HG03432 (cell line): ENCODE data around the gene RCOR1.
"Not testable (repeated sequence)": the region's sequence is repeated elsewhere in the genome, so short reads cannot be mapped to it uniquely, and the experiment has no call there.

Experiments
- ATAC-seq: cut with Tn5 transposase; IDR thresholded peaks from one replicate; pipeline ENCODE4 v1.9.1; 2021; ENCODE audit warnings: mild to moderate bottlenecking, moderate library complexity; ENCODE audit not compliant: unreplicated experiment

RCOR1 gene

DNA sequence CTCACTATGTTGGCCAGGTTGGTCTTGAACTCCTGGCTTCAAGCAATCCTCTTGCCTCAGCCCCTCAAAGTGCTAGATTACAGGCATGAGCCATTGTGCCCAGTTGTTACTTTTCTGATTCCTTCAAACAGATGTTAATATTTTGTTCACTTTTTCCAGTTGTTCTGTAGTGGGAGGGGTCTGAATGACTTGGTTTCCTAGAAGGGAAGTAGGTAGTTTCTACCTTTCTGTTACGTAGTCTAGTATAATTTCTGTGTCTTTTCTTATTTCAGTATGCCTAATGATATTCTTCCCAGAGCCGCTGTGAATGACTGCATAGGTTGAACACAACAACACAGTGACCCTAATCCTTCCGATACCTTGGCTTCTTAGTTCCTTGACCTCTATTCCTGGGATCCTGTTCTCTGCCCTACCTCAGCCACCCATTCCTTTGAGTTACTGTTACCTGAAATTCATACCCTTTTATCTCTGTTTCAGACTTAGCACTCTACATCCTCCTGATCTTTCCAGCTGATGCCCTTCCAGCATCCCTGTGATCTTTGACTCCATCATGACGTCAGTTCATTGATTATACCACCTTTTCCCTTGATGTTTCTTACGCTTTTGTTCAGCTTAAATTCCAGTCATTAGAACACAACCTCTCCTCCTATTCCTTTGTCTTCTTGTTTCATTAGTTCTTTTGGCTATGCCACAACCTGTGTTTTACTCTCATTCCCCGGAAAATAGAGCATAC lies 33.3 kb downstream of the RCOR1 start:
- ATAC-seq = no peak

DNA sequence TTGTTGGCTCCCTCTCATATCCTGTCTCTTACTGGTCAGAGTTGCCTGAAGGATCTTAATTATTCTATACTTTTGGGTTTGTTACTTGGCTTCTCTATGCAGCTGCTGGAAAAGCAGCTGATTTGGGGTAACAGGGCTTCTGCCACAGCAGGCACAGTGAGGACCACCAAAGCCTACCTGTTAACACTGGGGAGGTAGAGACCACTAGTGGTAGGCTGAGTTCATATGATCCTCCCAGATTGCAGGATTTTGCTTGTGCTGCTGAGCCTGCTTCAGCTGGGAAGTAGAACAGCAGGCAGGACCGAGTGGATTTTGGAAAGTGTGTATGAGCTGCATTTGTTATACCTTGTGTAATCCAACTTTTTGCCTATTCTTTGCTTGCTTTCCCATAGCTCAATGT lies 34.1 kb downstream of the RCOR1 start:
- no peak for ATAC-seq

DNA sequence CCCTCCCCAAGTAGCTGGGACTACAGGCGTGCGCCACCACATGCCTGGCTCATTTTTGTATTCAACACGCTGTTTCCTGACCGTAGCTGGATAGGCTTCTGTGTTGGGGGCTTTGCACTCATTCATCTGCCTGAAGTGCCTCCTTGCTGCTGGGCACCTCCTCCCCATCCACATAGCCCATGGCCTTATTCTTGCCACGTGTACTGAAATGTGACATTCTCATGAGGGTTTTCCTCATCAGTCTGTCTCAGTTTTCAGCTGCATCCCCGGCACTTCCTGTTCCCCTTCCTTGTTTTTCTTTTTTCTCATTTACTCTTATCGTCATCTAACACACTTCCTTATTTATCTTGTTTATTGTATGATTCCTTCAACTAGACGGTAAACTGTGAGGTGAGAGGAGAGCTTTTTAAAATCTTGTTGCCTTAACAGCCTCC lies 36.6 kb downstream of the RCOR1 start:
- no peak for ATAC-seq

DNA sequence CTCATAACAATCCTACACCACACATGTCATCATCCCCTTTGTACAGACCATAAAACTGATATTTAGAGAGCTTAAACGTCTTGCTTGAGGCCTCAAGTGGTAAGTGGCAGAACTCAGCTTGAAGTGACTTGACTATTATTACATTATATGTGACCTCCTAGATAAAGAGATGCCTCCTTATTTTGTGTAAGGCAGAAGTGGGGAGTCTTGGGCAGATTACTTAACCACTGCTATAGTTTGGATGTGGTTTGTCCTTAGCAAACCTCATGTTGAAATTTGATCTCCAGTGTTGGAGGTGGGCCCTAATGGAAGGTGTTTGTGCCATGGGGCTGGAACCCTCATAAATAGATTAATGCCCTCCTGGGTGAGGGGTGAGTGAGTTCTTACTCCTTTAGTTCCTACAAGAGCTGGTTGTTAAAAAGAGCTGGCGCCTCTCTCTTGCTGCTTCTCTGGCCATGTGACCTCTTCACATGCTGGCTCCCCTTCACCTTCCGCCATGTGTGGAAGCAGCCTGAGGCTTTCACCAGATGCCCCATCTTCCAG lies 37.4 kb downstream of the RCOR1 start:
- no peak for ATAC-seq

DNA sequence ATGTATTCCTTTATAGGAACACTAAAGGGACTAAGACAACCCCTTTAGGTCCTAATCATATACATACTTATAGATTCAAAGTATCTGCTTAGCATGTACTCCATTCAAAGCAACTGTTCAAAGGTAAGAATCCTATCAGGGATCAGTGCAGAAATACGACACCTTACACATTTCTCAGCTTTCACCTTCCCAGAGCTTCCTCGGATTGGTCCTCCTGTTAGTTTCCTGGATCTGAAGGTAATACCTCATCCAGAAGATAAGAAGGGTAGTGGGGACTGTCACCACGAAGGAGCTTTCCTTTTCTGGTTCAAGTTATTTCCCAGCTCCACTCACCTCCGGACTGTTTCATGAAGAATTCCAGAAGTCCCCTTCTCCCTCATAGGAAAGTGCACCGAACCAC lies 38.0 kb downstream of the RCOR1 start:
- ATAC-seq = no peak

DNA sequence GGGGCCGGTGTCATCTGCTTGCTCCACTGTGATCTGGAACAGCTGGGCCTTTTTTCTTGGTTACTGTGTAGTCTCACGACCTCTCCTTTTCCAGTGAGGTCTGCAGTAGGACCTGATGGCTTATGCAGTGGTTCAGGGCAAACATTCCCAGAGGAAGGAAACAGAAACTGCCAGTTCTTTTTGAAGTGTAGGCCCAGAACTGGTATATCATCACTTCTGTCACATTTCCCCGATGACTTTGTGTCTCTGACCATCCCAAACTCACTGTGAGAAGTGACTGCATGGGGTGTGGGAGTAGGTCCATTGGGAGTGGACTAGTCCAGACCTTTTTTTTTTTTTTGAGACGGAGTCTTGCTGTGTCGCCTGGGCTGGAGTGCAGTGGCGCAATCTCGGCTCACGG lies 38.4 kb downstream of the RCOR1 start:
- ATAC-seq = no peak

DNA sequence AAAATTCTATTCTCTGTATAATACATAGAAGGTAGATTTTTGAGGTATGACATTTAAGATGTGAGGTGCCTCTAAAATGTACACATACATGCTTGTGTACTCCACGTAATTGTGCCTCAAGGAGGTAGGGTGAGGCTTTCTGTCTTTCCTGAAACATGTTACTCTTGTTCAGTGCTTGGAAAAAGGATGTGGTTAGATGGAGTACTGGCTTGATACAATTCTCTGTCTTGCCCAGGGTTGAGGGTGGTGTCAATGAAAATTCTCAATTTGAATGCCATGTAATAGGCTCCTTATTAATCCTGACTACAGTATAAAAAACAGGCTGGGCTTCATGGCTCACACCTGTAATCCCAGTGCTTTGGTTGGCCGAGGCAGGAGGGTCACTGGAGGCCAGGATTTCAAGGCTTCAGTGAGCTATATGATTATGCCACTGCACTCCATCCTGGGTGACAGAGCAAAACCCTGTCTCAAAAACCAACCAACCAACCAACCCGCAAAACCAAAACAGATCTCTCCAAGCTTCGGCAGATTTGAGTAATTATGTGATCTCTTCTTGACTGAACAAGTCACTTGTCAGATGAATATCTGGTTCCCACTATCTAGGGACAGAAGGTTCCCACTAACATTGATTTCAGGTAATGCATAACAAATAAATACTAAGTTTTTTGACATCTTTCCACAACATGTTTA lies 41.6 kb downstream of the RCOR1 start:
- ATAC-seq = no peak

DNA sequence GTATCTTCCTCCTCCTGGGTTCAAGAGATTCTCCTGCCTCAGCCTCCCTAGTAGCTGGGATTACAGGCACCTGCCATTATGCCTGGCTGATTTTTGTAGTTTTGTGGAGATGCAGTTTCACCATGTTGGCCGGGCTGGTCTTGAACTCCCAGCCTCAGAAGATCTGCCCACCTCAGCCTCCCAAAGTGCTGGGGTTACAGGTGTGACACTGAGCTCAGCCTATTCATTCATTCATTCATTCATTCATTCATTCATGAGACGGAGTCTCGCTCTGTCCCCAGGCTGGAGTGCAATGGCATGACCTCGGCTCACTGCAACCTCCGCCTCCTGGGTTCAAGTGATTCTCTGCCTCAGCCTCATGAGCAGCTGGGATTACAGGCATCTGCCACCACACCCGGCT lies 47.2 kb downstream of the RCOR1 start:
- ATAC-seq = not testable (repeated sequence)

DNA sequence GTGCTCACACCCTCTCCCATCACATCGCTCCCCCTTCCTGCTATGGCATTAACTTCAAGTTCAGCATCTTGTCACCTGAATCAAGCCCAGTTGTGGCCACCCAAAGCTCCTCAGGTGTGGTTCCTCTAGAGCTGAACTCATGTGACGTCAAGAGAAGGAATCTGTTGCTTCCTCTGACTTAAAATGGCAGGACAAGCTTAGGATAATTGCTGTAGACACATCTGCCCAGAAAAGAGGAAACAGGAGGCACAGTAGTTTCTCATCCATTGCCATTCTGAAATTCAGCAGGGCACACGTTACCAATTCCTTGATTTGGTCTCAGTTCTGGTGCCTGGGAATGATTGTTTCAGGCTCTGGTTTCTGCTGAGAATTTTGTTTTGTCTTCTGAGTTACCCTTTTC lies 52.1 kb downstream of the RCOR1 start:
- no peak for ATAC-seq

DNA sequence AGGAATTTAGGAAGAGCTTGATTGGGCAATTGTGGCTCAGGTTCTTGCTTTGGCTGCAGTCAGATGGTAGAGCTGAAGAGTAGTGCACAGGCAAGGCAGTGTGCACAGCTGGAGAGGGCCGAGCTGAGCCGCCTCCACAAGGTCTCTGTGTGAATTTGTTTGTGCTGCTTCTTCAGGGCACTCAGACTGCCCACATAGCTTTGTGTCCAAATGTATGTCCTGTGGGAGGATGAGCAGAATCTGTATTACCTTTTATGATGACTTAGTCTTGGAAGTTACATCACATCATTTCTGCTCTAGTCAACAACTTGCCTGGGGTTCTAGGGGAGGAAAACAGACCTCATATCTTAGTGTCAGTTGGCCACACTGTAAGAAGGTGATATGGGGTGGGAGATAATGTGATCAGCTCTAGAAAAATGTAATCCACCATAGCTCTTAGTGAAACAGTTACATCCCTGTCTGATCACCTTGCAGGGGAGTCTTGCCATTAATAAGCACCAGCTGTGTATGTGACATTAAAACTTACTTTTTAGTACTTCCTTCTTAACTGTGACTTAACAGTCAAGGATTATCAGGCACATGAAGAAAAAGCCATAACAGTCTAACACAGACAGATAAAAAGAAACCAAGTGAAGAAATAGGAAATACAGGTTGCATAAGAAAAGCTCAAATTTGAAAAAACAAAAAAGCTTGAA lies 53.4 kb downstream of the RCOR1 start:
- ATAC-seq = no peak

DNA sequence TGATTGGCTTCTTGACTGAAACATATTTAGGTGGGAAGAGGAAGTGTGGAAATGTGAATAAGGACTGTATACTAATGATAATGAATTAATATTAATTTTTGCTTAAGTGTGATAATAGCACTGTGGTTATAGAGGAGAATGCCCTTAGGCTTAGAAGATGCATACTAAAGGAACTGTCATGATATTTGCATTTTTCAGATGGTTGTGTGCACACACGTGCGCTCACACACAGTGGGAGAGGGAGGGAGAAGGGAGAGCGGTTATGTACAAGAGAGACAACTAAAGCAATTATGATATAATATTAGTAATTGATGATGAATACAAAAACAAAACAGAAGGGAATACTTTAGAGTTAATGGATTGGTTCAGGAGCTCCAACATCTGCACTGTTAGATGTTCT lies 54.2 kb downstream of the RCOR1 start:
- ATAC-seq = no peak

DNA sequence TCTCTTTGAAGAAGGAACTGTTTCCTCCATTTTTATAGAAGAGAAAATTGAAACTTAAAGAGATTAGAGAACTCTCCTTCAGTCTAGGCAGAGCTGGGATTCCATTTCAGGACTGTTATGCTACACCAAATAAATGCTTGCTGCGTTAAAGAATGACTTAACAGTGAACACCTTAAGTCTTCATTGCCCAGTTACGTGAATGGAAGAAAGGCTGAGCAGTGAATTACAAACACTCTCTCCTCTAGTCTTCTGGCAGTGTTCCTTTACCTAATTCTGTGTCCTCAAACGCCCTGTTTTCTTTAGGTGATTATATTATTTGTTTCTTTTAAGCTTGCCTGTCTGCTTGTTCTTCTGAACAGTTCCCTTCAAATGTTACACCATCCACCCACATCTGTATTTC lies 59.7 kb downstream of the RCOR1 start:
- ATAC-seq = no peak

DNA sequence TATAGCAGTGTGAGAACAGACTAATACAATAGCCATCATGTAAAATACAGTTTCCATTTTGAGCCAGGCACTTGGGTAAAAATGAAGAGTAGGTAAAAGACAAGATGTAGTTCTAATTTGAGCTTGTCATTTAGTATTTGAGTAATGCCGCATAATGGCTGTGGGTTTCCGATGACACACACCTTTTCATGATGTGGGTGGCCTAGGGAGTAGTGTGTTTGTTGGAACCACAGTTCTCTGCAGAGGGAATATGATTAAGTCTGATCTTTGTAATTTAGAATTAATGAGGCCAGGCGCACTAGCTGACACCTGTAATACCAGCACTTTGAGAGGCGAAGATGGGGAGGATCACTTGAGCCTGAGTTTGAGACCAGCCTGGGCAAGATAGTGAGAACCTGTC lies 61.8 kb downstream of the RCOR1 start:
- no peak for ATAC-seq

DNA sequence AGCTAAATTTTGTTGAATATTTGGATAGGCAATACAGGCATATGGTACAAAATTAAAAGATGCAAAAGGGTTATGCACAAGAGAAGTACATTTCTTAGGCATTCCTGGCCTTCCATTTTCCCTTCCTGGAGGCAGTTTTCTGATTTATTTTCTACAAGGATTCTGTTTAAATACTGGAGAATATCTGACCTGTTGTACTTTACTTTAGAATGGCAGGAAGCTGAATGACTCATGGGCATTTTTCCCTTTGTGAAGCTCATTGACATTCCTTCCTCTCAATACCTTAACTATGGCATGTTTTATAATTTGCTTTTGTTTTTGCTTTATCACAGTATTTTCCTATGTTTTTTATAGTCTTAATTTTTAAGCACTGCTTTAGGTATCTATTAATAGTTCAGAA lies 62.7 kb downstream of the RCOR1 start:
- ATAC-seq = no peak

DNA sequence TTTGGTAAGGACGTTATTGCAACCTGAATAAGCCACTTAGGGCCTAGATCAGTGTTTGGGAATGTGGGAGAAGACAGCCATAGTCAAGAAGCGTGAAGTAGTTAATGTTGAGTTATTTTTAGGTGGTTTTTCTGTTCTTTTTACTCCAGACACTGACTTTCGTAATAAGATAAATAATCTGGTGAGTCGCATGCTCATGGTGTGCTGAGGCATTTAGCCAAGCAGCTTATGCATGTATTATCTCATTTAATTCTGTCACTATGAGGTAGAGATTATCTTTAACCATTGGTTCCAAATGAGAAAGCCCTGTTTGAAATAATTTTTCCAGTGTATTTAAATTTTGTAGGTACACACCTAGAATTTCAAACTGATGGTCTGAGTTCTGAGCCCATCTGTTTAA lies 67.3 kb downstream of the RCOR1 start:
- no peak for ATAC-seq

DNA sequence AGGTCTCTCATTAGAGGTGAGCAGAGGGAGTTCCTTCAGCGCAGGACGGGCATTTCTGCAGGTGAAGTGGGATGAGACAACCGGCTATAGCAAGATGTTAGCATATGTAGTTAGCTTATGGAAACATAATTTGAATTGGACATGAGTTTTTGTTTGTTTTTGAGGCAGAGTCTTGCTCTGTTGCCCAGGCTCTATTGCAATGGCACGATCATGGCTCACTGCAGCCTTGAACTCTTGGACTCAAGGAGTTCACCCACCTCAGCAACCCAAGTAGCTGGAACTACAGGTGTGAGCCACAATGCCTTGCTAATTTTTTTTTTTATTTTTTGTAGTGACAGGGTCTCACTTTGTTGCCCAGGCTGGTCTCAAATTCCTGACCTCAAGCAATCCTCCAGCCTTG lies 69.2 kb downstream of the RCOR1 start:
- ATAC-seq = no peak

DNA sequence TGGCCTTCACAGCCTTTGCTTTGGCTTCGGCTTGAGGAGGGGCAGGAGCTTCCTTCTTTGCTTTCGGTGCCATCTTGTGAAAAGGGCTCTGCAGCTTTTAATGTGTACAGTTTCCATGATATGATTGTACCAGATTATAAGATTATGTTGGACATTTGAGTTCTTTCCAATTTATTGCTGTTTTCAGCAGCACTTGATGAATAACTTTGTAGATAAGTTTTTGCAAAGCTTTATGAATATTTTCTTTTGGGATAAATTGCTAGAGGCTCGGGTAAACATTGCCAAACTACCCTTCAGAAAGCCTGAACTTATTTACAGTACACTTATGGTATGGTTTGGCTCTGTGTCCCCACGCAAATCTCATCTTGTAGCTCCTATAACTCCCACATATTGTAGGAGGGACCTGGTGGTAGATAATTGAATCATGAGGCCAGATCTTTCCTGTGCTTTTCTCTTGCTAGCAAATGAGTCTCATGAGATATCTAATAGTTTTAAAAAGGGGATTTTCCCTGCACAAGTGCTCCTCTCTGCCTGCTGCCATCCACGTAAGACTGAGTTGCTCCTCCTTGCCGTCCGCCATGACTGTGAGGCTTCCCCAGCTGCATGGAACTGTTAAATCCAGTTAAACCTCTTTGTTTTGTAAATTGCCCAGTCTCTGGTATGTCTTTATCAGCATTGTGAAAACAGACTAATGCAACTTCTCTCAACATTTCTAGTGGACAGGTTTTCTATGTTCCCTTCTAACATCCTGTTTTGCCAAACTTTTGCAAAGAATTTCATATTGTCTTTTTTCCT lies 70.4 kb downstream of the RCOR1 start:
- no peak for ATAC-seq

DNA sequence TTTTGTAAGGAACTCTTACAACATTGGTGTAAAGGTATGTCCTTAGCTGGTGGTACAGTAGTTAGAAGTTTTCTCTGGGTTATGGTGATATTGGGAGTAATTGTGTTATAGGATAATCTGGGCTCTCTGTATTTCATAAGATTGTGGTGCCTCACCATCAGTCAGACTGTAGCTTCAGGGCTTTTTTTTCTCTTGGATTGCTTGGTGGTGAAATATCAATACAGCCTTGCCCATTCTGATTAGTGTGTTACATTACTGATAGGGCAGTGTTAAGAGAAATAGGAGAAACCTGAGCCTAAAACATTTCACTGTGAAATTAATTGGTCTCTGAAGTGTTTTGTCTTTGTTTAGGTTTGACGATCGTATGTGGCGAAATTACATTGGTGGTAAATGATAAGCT lies 71.0 kb downstream of the RCOR1 start:
- ATAC-seq = no peak

DNA sequence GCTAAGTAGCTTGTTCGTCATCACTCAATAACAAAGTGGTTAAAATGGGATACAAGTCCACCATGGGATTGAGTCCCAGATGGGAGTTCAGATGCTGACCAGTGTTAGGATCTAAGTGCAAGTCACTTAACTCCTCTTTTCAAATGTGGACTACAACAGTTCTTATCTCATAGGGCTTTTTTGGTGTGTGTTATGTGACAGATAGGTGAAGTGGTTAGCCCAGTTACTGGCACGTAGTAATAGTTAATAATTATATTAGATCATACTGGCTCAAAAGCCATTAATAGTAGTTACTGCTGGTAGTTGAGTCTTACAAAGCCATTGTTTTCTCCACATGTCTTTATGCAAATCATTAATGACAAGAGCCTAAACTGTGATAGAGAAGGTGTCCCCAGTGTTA lies 73.2 kb downstream of the RCOR1 start:
- no peak for ATAC-seq

DNA sequence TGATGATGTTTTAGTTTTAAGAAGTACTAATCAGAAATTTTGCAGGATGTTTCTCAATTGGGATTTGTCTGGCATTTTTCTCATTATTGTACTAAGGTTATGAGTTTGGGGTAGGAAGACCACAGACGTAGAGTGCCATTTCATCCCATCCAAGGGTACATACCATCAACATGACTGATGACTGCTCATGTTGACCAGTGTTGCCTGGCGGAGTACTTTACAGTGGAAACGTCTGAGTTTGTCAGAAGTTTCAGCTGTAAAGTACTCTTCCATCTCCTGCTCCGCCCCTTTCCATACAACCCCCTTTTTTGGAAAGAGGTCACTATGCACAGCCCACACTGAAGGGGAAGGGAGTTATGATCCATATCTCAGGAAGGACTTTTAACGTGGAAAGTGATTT lies 74.2 kb downstream of the RCOR1 start:
- no peak for ATAC-seq

DNA sequence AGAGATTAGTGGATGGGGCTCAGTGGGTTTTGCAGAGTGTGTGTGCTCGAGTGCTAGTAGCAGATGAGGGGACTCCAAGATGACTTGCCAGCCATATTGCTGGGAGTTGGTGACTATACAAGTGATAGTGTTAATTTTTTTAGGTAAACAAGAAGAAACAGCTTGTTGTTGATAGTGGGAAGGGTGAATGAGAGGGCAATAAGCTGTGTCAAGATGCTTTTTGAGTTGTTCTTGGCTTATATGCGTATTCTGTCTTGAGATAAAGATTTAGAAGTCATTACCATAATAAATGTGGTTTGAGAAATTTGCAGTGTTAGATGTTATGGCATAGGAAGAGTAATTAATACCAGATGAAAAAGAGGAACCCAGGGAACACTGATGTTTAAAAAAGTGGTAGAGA lies 75.3 kb downstream of the RCOR1 start:
- ATAC-seq = no peak
